HG02852 (cell line): ENCODE data around the gene ATM.

ENCODE experiments used
- ATAC-seq: cut with Tn5 transposase; IDR thresholded peaks from one replicate; pipeline ENCODE4 v1.9.1; 2021; ENCODE audit warnings: mild to moderate bottlenecking, moderate library complexity; ENCODE audit not compliant: unreplicated experiment

Gene ATM

GRCh38 chr11:108222574-108223347, at the start of gene ATM, which contains the start of gene NPAT:
Gene ATM, plus strand, starts transcription at chr11:108223067. Its CDS starts 4,558 bp downstream, at chr11:108227625.
Gene NPAT, minus strand, starts transcription at chr11:108222638. Its CDS starts 102 bp downstream, at chr11:108222536.
- peak; percentile 73 for ATAC-seq

- no peak for ATAC-seq
Measured at GRCh38 chr11:108177570-108177969, 45.3 kb upstream of the ATM start.

DNA sequence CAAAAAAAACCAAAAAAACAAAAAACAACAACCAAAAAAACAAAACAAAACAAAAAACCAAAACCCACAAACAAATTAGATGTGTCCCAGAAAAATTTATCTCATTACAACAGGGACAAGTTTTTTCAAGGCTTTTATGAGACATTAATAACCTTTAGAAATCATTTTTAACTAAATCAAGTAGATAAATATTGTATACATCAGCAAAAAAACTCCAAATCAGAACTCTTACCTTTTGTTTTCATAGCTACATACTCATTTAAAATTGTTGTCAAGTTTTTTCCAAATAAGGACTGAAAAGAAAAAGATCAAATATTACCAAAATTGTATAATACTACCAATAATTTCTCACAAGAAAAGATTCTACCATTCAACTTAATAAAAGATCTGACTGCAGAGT, 29.1 kb upstream of the ATM start:
- no peak for ATAC-seq

GRCh38 chr11:108196901-108197300, 26.0 kb upstream of the ATM start:
- ATAC-seq, result no peak

DNA sequence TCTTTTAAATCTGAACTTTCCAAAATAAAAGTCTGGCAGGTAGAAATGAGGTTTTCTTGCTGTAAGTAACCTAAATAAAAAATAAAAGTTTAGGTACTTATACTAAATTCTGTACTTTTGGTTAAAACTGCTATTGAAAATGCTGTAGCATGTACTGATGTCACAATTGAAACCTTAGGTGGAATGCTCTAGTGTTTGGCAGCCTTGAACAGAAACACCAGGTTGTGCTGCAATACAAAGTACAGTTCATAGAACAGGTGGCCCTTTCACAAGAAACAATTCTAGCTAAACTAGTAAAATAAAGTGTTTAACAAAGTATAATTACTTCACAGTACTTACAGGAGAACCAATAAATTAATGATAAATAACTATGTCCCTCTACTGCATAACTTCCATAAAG, 25.5 kb upstream of the ATM start:
- peak; percentile 28 for ATAC-seq

- no peak for ATAC-seq
Measured at GRCh38 chr11:108198833-108199232, 24.0 kb upstream of the ATM start.

DNA sequence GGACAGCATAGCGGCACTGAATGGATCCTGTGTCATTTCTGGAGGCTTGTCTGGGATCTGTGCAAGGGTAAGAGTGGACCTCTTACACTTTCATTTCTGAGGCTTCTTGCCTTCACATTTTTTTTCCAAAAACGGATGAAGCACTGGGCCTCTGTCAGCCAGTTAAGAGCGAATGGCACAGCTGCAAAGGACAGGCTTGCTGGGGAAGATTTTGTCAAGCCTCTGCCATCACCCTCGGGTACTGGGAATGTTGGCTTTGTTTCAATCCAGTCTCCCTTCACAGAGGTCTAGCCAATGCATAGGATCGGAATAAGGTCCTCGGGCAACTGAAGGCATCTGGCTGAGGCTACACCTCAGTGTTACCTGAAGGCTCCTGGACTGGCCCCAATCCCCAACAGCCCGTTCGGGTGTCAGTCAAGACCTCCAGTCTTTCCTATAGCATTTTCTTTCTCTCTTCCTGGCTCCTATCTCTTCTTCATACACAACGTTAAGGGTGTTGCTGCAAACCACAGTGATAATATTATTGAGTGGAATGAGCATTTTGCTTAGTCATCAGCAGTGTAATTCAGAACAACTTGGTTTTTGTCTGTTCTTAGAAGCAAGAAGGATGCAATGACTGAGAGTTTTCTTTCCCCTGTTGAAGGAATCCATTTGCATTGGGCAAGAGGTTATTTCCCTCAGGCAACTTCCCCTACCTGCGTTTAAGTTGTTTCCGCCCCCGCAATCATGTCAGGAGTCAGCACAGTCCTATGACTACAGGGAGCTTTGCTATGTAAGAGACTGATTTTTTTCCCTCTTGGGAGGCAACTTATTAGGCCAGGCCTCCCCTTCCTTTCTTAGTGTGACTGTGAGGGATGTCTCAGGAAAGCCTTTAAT, 23.2 kb upstream of the ATM start:
- ATAC-seq, result peak; percentile 91

DNA sequence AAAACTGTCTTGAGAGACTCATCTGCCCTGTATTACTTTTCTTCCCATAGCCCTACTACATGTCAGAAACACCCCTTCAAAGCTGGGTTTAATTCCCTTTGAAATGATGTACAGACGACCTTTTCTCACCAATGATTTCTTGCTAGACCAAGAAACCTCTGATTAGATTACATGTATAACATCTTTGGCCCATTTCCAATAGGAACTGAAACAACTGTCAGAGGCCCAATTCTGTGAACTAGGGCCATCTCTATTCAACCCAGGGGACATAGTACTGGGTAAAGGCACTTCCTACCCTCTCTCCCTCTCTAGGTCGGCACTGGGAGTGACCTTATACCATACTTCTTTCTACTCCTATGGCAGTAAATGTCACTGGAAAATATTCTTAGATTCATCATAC, 19.8 kb upstream of the ATM start:
- no peak for ATAC-seq

GRCh38 chr11:108204376-108204775, 18.5 kb upstream of the ATM start:
- ATAC-seq, result no peak

- no peak for ATAC-seq
Measured at GRCh38 chr11:108204929-108205499, 17.9 kb upstream of the ATM start.

DNA sequence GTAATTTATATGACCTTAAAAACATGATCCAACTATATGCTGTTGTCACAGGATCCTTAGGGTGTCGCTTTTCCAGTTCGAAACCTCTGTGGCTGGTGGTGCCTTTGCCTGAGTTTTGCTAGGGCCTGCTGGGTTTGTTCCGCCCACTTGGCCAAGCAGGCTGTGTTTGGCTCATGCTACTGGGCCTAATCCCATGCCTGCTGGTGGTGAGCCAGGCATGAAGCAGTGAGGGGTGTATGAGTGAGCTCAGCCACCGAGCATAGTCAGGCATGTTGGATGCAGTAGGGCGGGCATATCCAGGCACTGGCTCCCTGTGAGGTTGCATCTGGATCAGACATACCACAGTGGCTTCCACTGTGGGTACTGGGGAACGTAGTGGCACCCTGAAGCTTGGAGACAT, 16.7 kb upstream of the ATM start:
- no peak for ATAC-seq

GRCh38 chr11:108206969-108207682, 15.7 kb upstream of the ATM start:
- no peak for ATAC-seq

- no peak for ATAC-seq
Measured at GRCh38 chr11:108207683-108208060, 15.2 kb upstream of the ATM start.

GRCh38 chr11:108210441-108210840, 12.4 kb upstream of the ATM start:
- no peak for ATAC-seq

GRCh38 chr11:108213784-108214183, 9.1 kb upstream of the ATM start:
- ATAC-seq, result no peak

DNA sequence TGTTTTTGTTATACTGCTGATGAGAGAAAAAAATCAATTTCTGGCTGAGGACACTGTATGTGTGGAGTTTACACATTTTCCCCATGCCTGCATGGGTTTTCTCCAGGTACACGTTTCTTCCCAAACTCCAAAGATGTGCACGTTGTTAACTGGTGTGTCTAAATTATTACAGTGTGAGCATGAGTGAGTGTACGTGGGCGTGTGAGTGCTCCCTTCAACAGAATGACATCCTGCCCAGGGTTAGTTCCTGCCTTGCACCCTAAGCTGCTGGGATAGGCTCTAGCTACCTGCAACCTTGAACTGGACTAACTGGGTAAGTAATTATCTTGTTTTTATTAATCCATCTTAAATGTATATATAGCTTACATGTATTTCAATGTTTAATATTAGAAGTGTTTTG, 5.9 kb upstream of the ATM start:
- no peak for ATAC-seq

GRCh38 chr11:108218455-108218854, 4.4 kb upstream of the ATM start:
- ATAC-seq, result no peak

DNA sequence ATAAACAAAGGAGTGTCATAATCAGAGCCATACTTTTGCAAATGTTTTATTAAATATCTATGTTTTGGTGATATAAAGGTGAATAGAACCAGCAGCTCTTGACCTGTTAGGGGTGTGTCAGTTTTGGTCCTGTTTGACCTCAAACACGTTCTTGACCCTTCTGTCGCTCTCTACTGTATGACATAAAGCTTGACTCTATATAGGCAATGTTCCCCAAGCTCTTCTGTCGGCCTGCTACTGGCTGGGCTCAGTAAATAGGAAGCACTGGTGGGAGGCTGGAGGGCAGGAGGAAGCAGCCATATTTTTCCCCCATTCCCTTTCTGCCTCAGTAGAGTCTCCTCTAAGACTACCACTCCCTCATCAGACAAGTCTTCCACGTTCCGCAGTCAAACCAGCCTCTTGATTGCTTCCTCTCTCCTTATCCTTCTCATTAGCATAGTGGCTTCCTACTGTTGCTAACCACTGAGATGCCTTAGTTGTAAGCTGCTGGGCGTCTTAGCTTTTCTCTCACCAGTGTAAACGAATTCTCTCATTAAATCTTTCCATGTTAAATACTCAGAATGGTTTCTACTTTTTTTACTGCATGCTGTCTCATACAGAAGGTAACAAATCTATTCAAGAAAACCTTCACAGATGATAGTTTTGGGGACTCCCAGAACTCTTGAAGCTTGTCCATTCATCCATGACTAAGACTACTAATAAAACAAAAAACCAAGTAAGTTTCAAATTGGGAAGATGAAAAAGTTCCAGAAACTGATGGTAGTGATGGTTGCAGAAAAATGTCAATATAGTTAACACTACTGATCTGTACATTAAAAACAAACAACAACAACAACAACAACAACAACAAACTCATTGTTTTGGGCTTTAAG, 3.7 kb upstream of the ATM start:
- ATAC-seq, result no peak

- no peak for ATAC-seq
Measured at GRCh38 chr11:108220721-108221336, 2.0 kb upstream of the ATM start.

- no peak for ATAC-seq
Measured at GRCh38 chr11:108221371-108221770, 1.5 kb upstream of the ATM start.
